Bronchus fibroblast of lung (primary cell): ENCODE measurements around the gene CHGA. TPM values are rescaled to one million over a fixed set of nuclear protein-coding genes. Genes with fewer than 3 reads are reported as not detected.

Source experiments
- total RNA-seq: library from RNA; depleted of rRNA; stranded (reverse); fragments of >200 nt; gene quantifications from 2 replicates; pipeline ENCODE4 v1.2.3, GENCODE V29; 2015

CHGA gene, protein sequence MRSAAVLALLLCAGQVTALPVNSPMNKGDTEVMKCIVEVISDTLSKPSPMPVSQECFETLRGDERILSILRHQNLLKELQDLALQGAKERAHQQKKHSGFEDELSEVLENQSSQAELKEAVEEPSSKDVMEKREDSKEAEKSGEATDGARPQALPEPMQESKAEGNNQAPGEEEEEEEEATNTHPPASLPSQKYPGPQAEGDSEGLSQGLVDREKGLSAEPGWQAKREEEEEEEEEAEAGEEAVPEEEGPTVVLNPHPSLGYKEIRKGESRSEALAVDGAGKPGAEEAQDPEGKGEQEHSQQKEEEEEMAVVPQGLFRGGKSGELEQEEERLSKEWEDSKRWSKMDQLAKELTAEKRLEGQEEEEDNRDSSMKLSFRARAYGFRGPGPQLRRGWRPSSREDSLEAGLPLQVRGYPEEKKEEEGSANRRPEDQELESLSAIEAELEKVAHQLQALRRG
- not detected in 2 replicates for total RNA-seq

DNA sequence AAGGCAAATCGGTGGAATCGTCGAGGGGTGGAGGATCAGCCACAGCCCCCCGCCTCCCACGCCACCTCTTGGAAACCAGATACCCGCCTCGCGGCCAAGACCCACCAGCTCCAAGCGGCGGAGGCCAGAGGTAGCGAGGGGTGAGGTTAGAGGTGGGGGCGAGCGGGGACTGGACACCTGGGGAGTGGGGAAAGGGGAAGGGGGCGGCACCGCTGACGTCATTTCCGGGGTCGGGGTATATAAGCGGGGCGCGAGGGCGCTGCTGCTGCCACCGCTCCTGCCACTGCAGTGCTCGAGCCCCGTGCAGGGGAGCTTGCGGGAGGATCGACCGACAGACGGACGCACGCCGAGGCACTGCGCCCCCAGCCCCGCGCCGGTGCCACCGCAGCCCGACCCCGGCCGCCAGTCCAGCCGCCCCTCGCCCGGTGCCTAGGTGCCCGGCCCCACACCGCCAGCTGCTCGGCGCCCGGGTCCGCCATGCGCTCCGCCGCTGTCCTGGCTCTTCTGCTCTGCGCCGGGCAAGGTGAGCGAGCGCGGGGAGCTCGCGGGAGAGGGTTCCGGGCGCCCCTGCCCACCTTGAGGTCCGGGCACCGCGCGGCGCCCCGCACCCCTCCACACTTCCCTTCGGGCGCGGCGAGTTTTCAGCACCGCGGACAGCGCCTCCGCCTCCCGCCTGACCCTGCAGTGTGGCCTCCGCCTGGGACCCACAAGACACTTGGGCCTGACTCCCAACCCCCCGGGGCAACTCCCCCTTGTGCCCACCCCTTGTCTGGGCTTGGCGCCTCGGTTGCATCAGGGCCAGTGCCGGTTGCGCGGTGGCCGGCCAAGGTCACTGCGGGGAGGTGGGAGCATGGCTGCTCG, at the start of gene CHGA:
TSS of gene CHGA (plus strand) at position 268 of the 861 bp plus-strand sequence. CDS start at position 478, 210 bp downstream.

Other genes with a start within 250 kb of the CHGA start
- 13.3 and 16.5 TPM in 2 replicates for gene LGMN, start 174.5 kb upstream of the CHGA start, total RNA-seq
- gene GOLGA5, start 128.8 kb upstream of the CHGA start, total RNA-seq = 33.4 and 35.0 TPM in 2 replicates
- 10.8 and 14.3 TPM in 2 replicates for gene ITPK1, start 192.8 kb downstream of the CHGA start, total RNA-seq